HCT116 (cell line): Measurements from ENCODE around the gene ST6GALNAC4. TPM values are rescaled to one million over a fixed set of nuclear protein-coding genes. Genes with fewer than 3 reads are reported as not detected.

Experiments
- ATAC-seq: fragments of 200-7000 bp; cut with Tn5 transposase; 2 replicates; pipeline ENCODE4 v1.9.1; 2020; ENCODE audit warnings: mild to moderate bottlenecking, moderate library complexity
- BruUV-seq: library from RNA; stranded (reverse); fragments of 400-500 nt; replicated peaks from 2 replicates; lab custom pipeline; 2021; lab: Mats Ljungman, UMichigan
- CTCF ChIA-PET: fragments of 300-600 bp; sonication (Branson Sonifier 250); formaldehyde crosslinking; loops from one replicate; lab custom pipeline; 2021; ENCODE audit warnings: antibody characterized with exemption; lab: Charles Lee
- POLR2A ChIA-PET: fragments of 300-600, 350-600 bp; sonication (Branson Sonifier 250); formaldehyde crosslinking; loops from one replicate; lab custom pipeline; 2021; ENCODE audit warnings: antibody characterized with exemption; lab: Charles Lee
- RAD21 ChIA-PET, 2 experiments: fragments of 300-600 bp; sonication (Branson Sonifier 250); formaldehyde crosslinking; loops; one replicate each; lab custom pipeline; 2023; ENCODE audit warnings: low total read pairs in 2 of 2; ENCODE audit not compliant: uncharacterized antibody in 2 of 2, unreplicated experiment in 2 of 2, low non-redundant PET in 1 of 2; lab: Charles Lee
- DNase-seq: peaks from one replicate; pipeline ENCODE4 v3.0.0-alpha.2; 2010; ENCODE audit warnings: low read depth, low spot score
- H2AFZ ChIP-seq: fragments of 200-600 bp; shearing (Covaris generic), sonication (generic); 2 replicates; pipeline ENCODE4 v1.6.1; 2017; ENCODE audit warnings: low read depth, mixed run types, mixed read lengths, antibody characterized with exemption, low read length; ENCODE audit not compliant: poor library complexity, severe bottlenecking
- H3K27ac ChIP-seq: 2 replicates; pipeline ENCODE4 v1.5.1; 2012; ENCODE audit warnings: low read depth, low read length
- H3K27me3 ChIP-seq: fragments of 200-600 bp; sonication (generic); 2 replicates; pipeline ENCODE4 v1.6.1; 2016; ENCODE audit warnings: mixed run types, low read length, mixed read lengths; ENCODE audit not compliant: insufficient read depth
- H3K36me3 ChIP-seq, 2 experiments: fragments of 200-500 bp in 1 of 2; fragments of 200-600 bp in 1 of 2; sonication (Bioruptor generic) in 1 of 2; sonication (generic) in 1 of 2; 2 replicates each; pipeline versions ENCODE4 v1.5.1 to v1.6.1; 2014 to 2016; ENCODE audit warnings: low read length in 2 of 2, inconsistent platforms in 1 of 2, mixed read lengths in 1 of 2, mixed run types in 1 of 2; ENCODE audit not compliant: insufficient read depth in 2 of 2, control insufficient read depth in 1 of 2
- H3K4me1 ChIP-seq, 2 experiments: fragments of 200-600 bp in 1 of 2; sonication (generic) in 1 of 2; 2 replicates each; pipeline versions ENCODE4 v1.5.1 to v1.6.1; 2012 to 2017; ENCODE audit warnings: low read length in 2 of 2, inconsistent platforms in 1 of 2, mild to moderate bottlenecking in 1 of 2, mixed read lengths in 1 of 2, mixed run types in 1 of 2, moderate library complexity in 1 of 2; ENCODE audit not compliant: insufficient read depth in 2 of 2, control insufficient read depth in 1 of 2
- H3K4me2 ChIP-seq: fragments of 200-600 bp; sonication (generic); 2 replicates; pipeline ENCODE4 v1.6.1; 2017; ENCODE audit warnings: mixed run types, low read length, mixed read lengths
- H3K4me3 ChIP-seq, 2 experiments: fragments of 200-600 bp in 1 of 2; sonication (generic) in 1 of 2; replicated peaks in 1 of 2; 2 replicates each; pipeline ENCODE4 v1.5.1; 2011 to 2016; ENCODE audit warnings: low read length in 2 of 2, control low read depth in 1 of 2, low read depth in 1 of 2, mild to moderate bottlenecking in 1 of 2, mixed read lengths in 1 of 2, mixed run types in 1 of 2
- H3K79me2 ChIP-seq: fragments of 200-600 bp; sonication (generic); 2 replicates; pipeline ENCODE4 v1.6.1; 2017; ENCODE audit warnings: mild to moderate bottlenecking, mixed run types, low read length, moderate library complexity, mixed read lengths; ENCODE audit not compliant: insufficient read depth
- H3K9ac ChIP-seq: fragments of 200-600 bp; sonication (generic); 2 replicates; pipeline ENCODE4 v1.6.1; 2016; ENCODE audit warnings: low read length, mixed read lengths
- H3K9me2 ChIP-seq: fragments of 200-600 bp; sonication (generic), shearing (Covaris generic); 2 replicates; pipeline ENCODE4 v1.6.1; 2017; ENCODE audit warnings: mixed run types, mild to moderate bottlenecking, moderate library complexity; ENCODE audit not compliant: insufficient read depth
- H3K9me3 ChIP-seq, 2 experiments: fragments of 200-500 bp in 1 of 2; fragments of 200-600 bp in 1 of 2; sonication (Bioruptor generic) in 1 of 2; sonication (generic) in 1 of 2; 2 replicates each; pipeline ENCODE4 v1.6.1; 2014 to 2017; ENCODE audit warnings: low read length in 2 of 2, mixed read lengths in 2 of 2, inconsistent platforms in 1 of 2, low read depth in 1 of 2, mild to moderate bottlenecking in 1 of 2, mixed run types in 1 of 2, moderate library complexity in 1 of 2; ENCODE audit not compliant: control insufficient read depth in 1 of 2, insufficient read depth in 1 of 2
- H4K20me1 ChIP-seq: fragments of 200-600 bp; sonication (generic), shearing (Covaris generic); 2 replicates; pipeline ENCODE4 v1.6.1; 2017; ENCODE audit warnings: mixed run types, mild to moderate bottlenecking, moderate library complexity; ENCODE audit not compliant: insufficient read depth
- CEBPB ChIP-seq: IDR thresholded peaks from 2 replicates; pipeline ENCODE4 v1.6.1; 2012; ENCODE audit warnings: low read depth
- ELF1 ChIP-seq: IDR thresholded peaks from 2 replicates; pipeline ENCODE4 v1.6.1; 2012; ENCODE audit warnings: low read depth, borderline replicate concordance
- EZH2 ChIP-seq: fragments of 200-600 bp; sonication (generic); IDR thresholded peaks from 2 replicates; pipeline ENCODE4 v1.6.1; 2017; ENCODE audit warnings: antibody characterized with exemption, mixed run types
- EZH2phosphoT487 ChIP-seq: fragments of 200-600 bp; IDR thresholded peaks from 2 replicates; pipeline ENCODE4 v1.6.1; 2018; ENCODE audit warnings: antibody characterized with exemption, borderline replicate concordance
- FOSL1 ChIP-seq: IDR thresholded peaks from 2 replicates; pipeline ENCODE4 v1.6.1; 2012; ENCODE audit warnings: low read depth
- MAX ChIP-seq: IDR thresholded peaks from 2 replicates; pipeline ENCODE4 v1.6.1; 2012
- SP1 ChIP-seq: IDR thresholded peaks from 2 replicates; pipeline ENCODE4 v1.6.1; 2012; ENCODE audit warnings: low read depth
- TCF7L2 ChIP-seq: IDR thresholded peaks from 2 replicates; pipeline ENCODE4 v1.7.0; 2011; ENCODE audit warnings: borderline replicate concordance, inconsistent platforms; ENCODE audit not compliant: insufficient read depth, insufficient read length; ENCODE audit errors: extremely low read depth
- ZBTB33 ChIP-seq: IDR thresholded peaks from 2 replicates; pipeline ENCODE4 v1.6.1; 2011; ENCODE audit warnings: mild to moderate bottlenecking, low read length, moderate library complexity; ENCODE audit not compliant: insufficient replicate concordance; ENCODE audit errors: extremely low read depth
- ZFX ChIP-seq: fragments of 450-650 bp; IDR thresholded peaks from 2 replicates; pipeline ENCODE4 v1.6.1; 2017
- intact Hi-C: fragments of 100-400 bp; cut with micrococcal nuclease; formaldehyde crosslinking; loops from 2 replicates; pipeline ENCODE4 v1.10.0; 2022
- total RNA-seq: library from RNA; stranded (reverse); gene quantifications from one replicate; pipeline ENCODE4 v1.2.1, GENCODE V29; 2021; ENCODE audit not compliant: unreplicated experiment
- TF ChIP-seq, protein P1 (sequence below): IDR thresholded peaks from 2 replicates; pipeline ENCODE4 v1.6.1; 2012
- TF ChIP-seq, protein P2 (sequence below), 3 experiments: fragments of 200-600 bp in 1 of 3; sonication (generic) in 1 of 3; IDR thresholded peaks in 2 of 3; conservative IDR thresholded peaks in 1 of 3; 2 replicates each; pipeline ENCODE4 v1.5.1; 2012 to 2017; ENCODE audit warnings: low read depth in 2 of 3, low read length in 2 of 3, antibody characterized with exemption in 1 of 3, borderline replicate concordance in 1 of 3, control low read depth in 1 of 3, mild to moderate bottlenecking in 1 of 3, mixed read lengths in 1 of 3, mixed run types in 1 of 3, moderate library complexity in 1 of 3; ENCODE audit not compliant: insufficient read depth in 1 of 3
- TF ChIP-seq, protein P3 (sequence below): IDR thresholded peaks from 2 replicates; pipeline ENCODE4 v1.6.1; 2012; ENCODE audit warnings: low read depth

ST6GALNAC4 gene
- total RNA-seq, 1 experiment from 2014 or later: 49.4 TPM

- DNase-seq: no peak
- Histone ChIP-seq H3K4me3 (no peak overlapping the region), H3K4me2 (peak overlapping the region; percentile 32), H3K27me3 (no peaks in the 10 kb centered on the region), H3K27ac (peak overlapping the region; percentile 28), H3K36me3 (no peaks in the 10 kb centered on the region), H3K9ac (peak overlapping the region; percentile 14; the same call in 1 of the 2 replicates), H3K9me3 (no peaks in the 10 kb centered on the region), H2AFZ (no peak overlapping the region), H3K79me2 (peaks cover 97% of the 10 kb centered on the region), H3K9me2 (no peaks in the 10 kb centered on the region), H4K20me1 (no peaks in the 10 kb centered on the region), H3K4me1 (peaks cover 73 to 79% of the 10 kb centered on the region in 2 experiments)
- no TSS peak for BruUV-seq
- intact Hi-C loops: no loop called here
- TF ChIP-seq ZBTB33 (no peak), ZFX (no peak), EZH2 (no peak), MAX (no peak), FOSL1 (no peak), ELF1 (no peak), TCF7L2 (no peak), EZH2phosphoT487 (no peak), CEBPB (no peak), SP1 (no peak)
- TF ChIP-seq, protein P1, sequence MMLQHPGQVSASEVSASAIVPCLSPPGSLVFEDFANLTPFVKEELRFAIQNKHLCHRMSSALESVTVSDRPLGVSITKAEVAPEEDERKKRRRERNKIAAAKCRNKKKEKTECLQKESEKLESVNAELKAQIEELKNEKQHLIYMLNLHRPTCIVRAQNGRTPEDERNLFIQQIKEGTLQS: no peak
- TF ChIP-seq, protein P2, sequence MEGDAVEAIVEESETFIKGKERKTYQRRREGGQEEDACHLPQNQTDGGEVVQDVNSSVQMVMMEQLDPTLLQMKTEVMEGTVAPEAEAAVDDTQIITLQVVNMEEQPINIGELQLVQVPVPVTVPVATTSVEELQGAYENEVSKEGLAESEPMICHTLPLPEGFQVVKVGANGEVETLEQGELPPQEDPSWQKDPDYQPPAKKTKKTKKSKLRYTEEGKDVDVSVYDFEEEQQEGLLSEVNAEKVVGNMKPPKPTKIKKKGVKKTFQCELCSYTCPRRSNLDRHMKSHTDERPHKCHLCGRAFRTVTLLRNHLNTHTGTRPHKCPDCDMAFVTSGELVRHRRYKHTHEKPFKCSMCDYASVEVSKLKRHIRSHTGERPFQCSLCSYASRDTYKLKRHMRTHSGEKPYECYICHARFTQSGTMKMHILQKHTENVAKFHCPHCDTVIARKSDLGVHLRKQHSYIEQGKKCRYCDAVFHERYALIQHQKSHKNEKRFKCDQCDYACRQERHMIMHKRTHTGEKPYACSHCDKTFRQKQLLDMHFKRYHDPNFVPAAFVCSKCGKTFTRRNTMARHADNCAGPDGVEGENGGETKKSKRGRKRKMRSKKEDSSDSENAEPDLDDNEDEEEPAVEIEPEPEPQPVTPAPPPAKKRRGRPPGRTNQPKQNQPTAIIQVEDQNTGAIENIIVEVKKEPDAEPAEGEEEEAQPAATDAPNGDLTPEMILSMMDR (IDR thresholded peaks at IDR 0.05 in 2 of 3, conservative IDR thresholded peaks at IDR 0.05 in 1 of 3; ENCODE audit: borderline replicate concordance in 1 of 3, insufficient read depth in 1 of 3, low read depth in 2 of 3, low read length in 2 of 3): no peak
- TF ChIP-seq, protein P3, sequence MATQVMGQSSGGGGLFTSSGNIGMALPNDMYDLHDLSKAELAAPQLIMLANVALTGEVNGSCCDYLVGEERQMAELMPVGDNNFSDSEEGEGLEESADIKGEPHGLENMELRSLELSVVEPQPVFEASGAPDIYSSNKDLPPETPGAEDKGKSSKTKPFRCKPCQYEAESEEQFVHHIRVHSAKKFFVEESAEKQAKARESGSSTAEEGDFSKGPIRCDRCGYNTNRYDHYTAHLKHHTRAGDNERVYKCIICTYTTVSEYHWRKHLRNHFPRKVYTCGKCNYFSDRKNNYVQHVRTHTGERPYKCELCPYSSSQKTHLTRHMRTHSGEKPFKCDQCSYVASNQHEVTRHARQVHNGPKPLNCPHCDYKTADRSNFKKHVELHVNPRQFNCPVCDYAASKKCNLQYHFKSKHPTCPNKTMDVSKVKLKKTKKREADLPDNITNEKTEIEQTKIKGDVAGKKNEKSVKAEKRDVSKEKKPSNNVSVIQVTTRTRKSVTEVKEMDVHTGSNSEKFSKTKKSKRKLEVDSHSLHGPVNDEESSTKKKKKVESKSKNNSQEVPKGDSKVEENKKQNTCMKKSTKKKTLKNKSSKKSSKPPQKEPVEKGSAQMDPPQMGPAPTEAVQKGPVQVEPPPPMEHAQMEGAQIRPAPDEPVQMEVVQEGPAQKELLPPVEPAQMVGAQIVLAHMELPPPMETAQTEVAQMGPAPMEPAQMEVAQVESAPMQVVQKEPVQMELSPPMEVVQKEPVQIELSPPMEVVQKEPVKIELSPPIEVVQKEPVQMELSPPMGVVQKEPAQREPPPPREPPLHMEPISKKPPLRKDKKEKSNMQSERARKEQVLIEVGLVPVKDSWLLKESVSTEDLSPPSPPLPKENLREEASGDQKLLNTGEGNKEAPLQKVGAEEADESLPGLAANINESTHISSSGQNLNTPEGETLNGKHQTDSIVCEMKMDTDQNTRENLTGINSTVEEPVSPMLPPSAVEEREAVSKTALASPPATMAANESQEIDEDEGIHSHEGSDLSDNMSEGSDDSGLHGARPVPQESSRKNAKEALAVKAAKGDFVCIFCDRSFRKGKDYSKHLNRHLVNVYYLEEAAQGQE: no peak
- ChIA-PET RAD21 (no interaction called here), CTCF (interaction anchor here (0.6 to 1.1 kb wide), 2 partner anchors 19 to 458 kb away, joined by 3 read pairs; partner anchors contain the start of gene CERCAM), POLR2A (no interaction called here)
- ATAC-seq: no peak
Observed at GRCh38 chr9:127963041-127963358, 46.2 kb upstream of the ST6GALNAC4 start.
